GM18868 (cell line): Measurements from ENCODE around the gene TAS1R1.
A peak's percentile ranks its signal among the peaks of the same experiment; 100 is the strongest.
"Not testable (repeated sequence)": the region's sequence is repeated elsewhere in the genome, so short reads cannot be mapped to it uniquely, and the experiment has no call there.

Experiments used
- ATAC-seq: cut with Tn5 transposase; IDR thresholded peaks from one replicate; pipeline ENCODE4 v1.9.1; 2021; ENCODE audit warnings: mild to moderate bottlenecking, moderate library complexity; ENCODE audit not compliant: unreplicated experiment

The TAS1R1 gene

GRCh38 chr1:6588128-6588892, 33.2 kb downstream of the TAS1R1 start:
- ATAC-seq: no peak

GRCh38 chr1:6588893-6589520, 33.9 kb downstream of the TAS1R1 start:
- ATAC-seq: no peak

- no peak for ATAC-seq
Observed at GRCh38 chr1:6590046-6590445, 34.9 kb downstream of the TAS1R1 start.

- no peak for ATAC-seq
Observed at GRCh38 chr1:6591222-6591621, 36.1 kb downstream of the TAS1R1 start.

- no peak for ATAC-seq
Observed at GRCh38 chr1:6591644-6592043, 36.5 kb downstream of the TAS1R1 start.

GRCh38 chr1:6592441-6592840, 37.3 kb downstream of the TAS1R1 start:
- no peak for ATAC-seq

GRCh38 chr1:6592865-6593593, 37.9 kb downstream of the TAS1R1 start:
- ATAC-seq: no peak

- ATAC-seq: no peak
Observed at GRCh38 chr1:6593810-6594209, 38.7 kb downstream of the TAS1R1 start.

- ATAC-seq: no peak
Observed at GRCh38 chr1:6594977-6595740, 40.1 kb downstream of the TAS1R1 start.

- no peak for ATAC-seq
Observed at GRCh38 chr1:6596351-6596750, 41.2 kb downstream of the TAS1R1 start.

- ATAC-seq: no peak
Observed at GRCh38 chr1:6596886-6597776, 42.0 kb downstream of the TAS1R1 start.

- ATAC-seq: no peak
Observed at GRCh38 chr1:6597777-6598131, 42.6 kb downstream of the TAS1R1 start.

- no peak for ATAC-seq
Observed at GRCh38 chr1:6599141-6599975, 44.3 kb downstream of the TAS1R1 start.

GRCh38 chr1:6599991-6600390, 44.9 kb downstream of the TAS1R1 start:
- ATAC-seq: not testable (repeated sequence)

GRCh38 chr1:6600410-6601048, 45.4 kb downstream of the TAS1R1 start:
- ATAC-seq: no peak

GRCh38 chr1:6601049-6601922, 46.2 kb downstream of the TAS1R1 start:
- ATAC-seq: peak; percentile 35

GRCh38 chr1:6601923-6602668, 47.0 kb downstream of the TAS1R1 start:
- ATAC-seq: peak; percentile 3
